NCI-H69 (cell line): ENCODE measurements around the gene TCHHL1.

Experiments used
- DNase-seq: peaks from one replicate; lab custom pipeline; 2025; lab: John Stamatoyannopoulos, UW

The TCHHL1 gene

DNA sequence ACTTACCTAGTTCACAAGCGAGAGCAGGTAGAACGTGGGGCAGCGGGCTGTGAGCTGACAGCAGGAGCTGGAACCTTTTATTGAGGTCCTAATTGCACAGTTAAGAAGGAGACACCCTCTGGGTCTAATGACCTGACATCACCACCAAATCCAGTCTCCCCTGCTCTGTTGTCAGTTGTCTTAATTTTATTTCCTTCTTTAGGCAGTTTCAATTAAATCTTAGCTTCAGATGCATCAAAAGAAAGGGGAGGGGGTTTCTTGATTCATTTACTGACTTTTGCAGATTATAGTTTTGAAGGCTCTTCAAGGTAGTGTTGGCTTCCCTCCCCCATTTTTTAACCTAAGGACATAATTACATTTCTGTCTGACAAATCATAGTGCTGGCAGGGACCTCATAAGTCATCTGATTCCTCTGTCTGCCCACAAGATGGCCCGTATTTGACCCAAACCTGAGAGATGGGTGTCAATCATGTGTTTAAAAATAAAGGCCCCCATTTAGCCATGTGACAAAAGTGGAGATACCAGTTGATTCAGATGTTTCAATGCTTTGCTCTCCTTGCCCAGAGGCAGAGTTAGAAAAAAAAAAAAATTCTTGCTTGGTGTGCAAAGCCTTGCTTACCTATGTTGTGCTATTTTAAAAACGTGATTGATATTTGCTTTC is at the start of gene TCHHL1:
TSS of gene TCHHL1 (minus strand) at position 51 of the 661 bp plus-strand sequence. CDS start 921 bp downstream, outside the sequence.
- peak; percentile 29 for DNase-seq

- no peak for DNase-seq
Measured at GRCh38 chr1:152137215-152137614, 48.4 kb upstream of the TCHHL1 start.

- no peak for DNase-seq
Measured at GRCh38 chr1:152130186-152130585, 41.3 kb upstream of the TCHHL1 start.

- DNase-seq, result peak; percentile 61
Measured at GRCh38 chr1:152127673-152128072, 38.8 kb upstream of the TCHHL1 start.

DNA sequence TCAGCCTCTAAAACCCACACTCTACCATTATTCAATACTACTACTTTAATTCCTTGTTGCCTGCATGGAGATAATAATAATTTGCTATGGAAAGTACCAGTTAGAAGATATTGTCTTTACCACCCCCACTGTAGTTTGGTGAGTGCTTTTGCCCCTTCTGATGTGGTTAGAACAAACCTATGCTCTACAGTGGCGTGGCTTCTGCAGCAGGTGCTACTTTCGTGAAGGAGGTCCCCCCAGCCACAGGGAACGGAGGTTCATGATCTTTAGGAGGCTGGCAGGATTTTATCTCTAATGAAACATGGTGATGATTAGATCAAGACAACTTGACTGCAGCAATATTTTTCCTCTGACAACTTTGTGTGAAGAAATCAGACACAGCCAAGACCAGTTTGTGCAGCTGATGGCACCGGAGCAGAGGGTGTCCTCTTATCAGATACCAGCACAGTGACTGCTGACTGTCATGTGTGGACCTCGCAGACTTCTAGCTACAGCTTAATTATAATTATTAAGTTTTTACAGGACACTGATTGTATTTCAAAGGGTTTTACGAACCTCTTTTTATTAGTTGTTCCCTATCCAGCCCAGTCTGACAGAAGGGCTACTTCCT is 37.1 kb upstream of the TCHHL1 start:
- DNase-seq, result no peak

- peak; percentile 85 for DNase-seq
Measured at GRCh38 chr1:152118915-152119314, 30.1 kb upstream of the TCHHL1 start.

- DNase-seq, result no peak
Measured at GRCh38 chr1:152115344-152115743, 26.5 kb upstream of the TCHHL1 start, which contains the start of gene TCHH. TCHH (minus strand) TSS chr1:152115444; CDS start chr1:152114080, 1,364 bp downstream.

- DNase-seq, result no peak
Measured at GRCh38 chr1:152112885-152113432, 24.1 kb upstream of the TCHHL1 start.

DNA sequence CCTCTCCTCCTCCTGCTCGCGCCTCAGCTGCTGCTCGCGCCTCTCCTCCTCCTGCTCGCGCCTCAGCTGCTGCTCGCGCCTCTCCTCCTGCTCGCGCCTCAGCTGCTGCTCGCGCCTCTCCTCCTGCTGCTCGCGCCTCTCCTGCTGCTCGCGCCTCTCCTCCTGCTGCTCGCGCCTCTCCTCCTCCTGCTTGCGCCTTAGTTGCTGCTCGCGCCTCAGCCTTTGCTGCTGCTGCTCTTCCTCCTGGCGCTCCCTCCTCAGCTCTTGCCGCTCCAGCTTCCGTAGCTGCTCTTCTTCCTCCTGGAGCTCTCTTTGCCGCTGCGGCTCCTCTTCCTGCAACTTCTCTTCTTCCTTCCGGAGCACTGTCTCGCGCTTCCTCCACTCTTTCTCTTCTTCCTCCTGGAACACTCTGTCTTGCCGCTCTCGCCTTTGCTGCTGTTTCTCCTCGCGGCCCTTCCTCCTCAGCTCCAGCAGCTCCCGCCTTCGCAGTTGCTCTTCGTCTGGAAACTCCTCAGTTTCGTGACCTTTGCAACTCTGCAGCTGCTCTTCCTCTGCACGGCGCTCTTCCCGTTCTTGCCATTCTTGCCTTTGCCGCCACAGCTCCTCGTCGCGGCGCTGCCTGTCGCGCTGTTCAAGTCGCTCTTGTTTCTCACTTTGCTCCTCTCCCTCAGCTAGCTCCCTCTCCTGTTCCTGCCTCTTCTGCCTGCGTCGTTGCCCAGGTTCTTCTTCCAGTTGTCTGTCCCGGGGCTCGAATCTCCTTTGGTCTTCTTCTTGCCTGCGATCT is 23.4 kb upstream of the TCHHL1 start:
- peak; percentile 65 for DNase-seq

- DNase-seq, result peak; percentile 81
Measured at GRCh38 chr1:152111515-152111968, 22.7 kb upstream of the TCHHL1 start.

- DNase-seq, result peak; percentile 80
Measured at GRCh38 chr1:152110860-152111514, 22.1 kb upstream of the TCHHL1 start.

DNA sequence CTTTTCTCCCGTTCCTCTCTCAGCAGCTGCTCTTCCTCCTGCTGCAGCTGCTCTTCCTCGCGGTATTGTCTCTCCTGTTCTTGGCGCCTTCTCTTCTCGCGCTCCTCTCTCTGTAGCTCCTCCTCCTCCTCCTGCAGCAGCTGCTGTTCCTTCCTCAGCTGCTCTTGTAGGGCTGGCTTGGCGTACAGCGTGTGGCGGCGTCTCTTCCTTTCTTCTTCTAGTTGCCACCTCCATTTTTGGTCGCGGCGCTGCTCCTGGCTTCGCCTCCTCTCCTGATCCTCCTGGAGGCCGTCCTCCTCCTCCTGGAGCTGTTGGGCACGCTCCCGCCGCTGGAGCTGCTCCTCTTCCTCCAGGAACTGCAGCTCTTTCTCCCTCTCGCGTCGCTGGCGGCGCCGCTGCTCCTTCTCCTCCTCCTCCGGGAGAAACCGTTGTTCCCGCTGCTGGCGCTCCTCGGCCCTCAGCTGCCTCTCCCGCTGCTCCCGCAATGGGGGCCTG is 21.5 kb upstream of the TCHHL1 start:
- peak; percentile 70 for DNase-seq

DNA sequence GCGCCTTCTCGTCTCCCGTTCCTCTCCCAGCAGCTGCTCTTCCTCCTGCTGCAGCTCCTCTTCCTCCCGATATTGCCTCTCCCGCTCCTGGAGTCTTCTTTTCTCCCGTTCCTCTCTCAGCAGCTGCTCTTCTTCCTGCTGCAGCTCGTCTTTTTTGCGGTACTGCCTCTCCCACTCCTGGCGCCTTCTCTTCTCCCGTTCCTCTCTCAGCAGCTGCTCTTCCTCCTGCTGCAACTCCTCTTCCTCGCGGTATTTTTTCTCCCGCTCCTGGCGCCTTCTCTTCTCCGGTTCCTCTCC is 21.1 kb upstream of the TCHHL1 start:
- DNase-seq, result no peak

DNA sequence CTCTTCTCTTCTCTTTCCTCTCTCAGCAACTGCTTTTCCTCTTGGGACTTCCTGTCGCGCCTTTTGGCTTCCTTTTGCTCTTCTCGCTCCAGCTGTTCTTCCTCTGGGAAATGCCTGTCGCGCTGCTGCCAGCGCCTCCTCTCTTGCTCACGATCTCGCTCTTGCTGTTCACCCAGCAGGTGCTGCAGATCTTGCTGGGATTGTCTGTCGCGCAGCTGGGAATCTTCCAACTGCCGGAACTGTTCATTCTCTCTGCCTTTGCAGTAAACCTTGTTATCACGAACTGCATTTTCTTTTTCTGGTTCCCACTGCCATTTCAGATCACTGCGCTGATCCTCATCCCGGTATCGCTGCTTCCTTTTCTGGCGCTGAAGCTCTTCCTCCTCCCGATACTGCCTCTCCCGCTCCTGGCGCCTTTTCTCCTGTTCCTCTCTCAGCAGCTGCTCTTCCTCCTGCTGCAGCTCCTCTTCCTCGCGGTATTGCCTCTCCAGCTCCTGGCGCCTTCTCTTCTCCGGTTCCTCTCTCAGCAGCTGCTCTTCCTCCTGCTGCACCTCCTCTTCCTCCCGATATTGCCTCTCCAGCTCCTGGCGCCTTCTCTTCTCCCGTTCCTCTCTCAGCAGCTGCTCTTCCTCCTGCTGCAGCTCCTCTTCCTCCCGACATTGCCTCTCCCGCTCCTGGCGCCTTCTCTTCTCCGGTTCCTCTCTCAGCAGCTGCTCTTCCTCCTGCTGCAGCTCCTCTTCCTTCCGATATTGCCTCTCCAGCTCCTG is 20.6 kb upstream of the TCHHL1 start:
- no peak for DNase-seq

- no peak for DNase-seq
Measured at GRCh38 chr1:152108882-152109222, 20.0 kb upstream of the TCHHL1 start.

DNA sequence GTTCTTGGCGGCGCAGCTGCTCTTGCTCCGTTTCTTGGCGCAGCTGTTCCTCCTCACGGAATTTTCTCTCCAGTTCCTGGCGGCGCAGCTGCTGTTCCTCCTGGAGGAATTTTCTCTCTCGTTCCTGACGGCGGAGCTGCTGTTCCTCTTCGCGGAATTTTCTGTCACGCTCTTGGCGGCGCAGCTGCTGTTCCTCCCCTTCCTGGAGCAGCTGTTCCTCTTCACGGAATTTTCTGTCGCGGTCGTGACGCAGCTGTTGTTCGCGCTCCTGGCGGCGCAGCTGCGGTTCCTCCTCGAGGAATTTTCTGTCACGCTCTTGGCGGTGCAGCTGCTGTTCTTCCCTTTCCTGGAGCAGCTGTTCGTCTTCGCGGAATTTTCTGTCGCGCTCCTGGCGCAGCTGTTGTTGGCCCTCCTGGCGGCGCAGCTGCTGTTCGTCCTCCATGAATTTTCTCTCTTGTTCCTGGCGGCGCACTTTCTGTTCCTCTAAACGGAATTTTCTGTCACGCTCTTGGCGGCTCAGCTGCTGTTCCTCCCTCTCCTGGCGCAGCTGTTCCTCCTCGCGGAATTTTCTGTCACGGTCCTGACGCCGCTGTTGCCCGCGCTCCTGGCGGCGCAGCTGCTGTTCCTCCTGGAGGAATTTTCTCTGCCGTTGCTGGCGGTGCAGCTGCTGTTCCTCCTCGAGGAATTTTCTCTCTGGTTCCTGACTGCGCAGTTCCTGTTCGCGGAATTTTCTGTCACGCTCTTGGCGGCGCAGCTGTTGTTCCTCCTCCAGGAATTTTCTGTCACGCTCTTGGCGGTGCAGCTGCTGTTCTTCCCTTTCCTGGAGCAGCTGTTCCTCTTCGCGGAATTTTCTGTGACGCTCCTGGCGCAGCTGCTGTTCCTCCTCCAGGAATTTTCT is 19.4 kb upstream of the TCHHL1 start:
- no peak for DNase-seq

DNA sequence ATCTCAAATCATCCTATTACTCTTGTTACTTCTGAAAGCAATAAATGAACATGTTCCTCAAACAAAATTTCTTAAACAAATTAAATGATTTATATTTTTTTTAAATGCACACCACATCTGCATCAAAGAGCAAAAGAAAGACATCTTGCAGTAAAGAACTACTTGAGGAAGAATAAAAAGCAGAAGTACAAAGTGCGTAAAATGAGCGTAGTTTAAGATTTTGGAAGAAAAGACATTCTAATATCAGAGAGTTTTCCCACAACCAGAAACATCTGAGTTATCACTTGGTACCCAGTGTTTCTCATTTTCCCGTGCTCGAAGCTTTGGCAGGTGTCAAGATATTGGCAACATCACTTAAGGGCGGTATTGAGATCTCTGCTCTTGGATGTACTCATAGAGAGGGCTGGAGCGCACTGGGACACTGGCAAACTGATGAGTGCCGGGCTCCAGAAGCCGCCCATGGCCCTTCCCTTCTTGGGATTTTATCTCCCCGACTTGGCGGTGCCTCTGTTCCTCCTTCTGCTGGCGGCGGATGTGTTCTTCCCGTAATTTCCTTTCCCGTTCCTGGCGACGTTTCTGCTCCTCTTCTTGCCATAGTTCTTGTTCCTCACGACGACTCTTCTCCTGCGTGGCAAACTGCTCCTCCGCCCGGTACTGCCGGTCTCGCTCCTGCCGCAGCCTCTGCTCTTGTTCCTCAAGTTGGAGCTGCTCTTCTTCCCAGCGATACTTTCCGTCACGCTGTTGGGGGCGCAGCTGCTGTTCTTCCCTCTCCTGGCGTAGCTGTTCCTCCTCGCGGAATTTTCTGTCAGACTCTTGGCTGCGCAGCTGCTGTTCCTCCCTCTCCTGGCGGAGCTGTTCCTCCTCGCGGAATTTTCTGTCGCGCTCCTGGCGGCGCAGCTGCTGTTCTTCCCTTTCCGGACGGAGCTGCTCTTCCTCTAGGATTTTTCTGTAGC is 18.4 kb upstream of the TCHHL1 start:
- DNase-seq, result no peak

DNA sequence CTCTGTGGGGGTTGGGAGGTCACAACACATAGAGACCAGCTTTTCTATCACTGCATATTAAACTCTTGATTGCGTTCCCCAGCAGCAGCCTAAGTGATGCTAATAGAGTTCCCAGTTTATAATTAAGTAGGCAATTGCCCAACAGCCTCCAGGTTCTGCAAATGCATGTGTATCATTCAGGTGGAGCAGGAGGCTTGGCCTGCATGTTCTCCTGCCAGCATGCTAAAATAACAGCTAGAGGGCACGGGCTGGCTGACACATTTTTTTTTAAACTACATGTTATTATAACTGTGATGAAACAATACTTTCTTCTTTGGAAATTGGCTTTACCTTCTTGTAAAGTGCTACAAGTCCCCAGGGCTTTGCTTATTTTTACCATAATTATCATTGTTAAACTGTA is 16.0 kb upstream of the TCHHL1 start:
- no peak for DNase-seq

GRCh38 chr1:152096931-152097330 is 8.1 kb upstream of the TCHHL1 start:
- DNase-seq, result no peak
